NCI-H748 (cell line): ENCODE measurements around the gene NFIA.
"Not testable (repeated sequence)": the region's sequence is repeated elsewhere in the genome, so short reads cannot be mapped to it uniquely, and the experiment has no call there.

Experiments
- DNase-seq: peaks from one replicate; lab custom pipeline; 2025; ENCODE audit not compliant: unreplicated experiment; lab: John Stamatoyannopoulos, UW

Gene NFIA

DNA sequence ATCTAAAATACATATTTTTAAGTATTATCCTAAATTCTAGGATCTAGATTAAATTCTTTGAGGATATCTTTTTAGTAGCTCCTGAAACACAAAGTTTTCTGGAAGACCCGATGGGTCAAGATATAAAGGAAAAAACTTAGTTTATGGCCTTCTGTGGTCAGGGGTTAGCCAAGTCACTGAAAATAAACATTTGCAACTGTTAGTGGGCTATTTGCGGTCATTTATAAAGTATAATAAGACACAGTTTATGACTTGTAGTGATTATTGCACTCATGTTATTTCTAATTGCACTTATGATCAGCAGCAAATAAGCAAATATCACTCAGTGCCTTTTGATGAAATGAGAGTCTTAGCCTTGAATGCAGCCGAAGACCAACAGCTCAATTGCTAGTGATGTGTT lies 183.3 kb downstream of the NFIA start:
- no peak for DNase-seq

DNA sequence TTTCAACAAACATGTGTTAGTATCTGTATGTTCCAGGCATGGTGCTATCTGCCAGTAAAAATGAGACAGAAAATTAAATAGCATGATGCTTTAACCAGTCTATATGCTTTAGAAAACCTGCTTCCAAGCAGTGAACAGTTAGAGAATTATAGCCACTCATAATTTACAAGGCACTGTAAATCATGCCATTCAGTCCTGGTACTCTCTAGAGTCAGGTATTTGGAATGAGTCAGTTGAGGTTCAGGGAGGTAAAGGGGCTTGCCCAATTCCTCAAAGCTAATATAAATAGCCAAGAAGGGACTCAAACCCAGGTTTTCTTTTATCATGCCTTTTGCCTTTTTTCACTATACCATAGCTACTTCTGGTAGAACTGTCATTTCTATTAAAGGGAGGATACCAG lies 184.4 kb downstream of the NFIA start:
- no peak for DNase-seq

GRCh38 chr1:61268546-61269240 lies 186.3 kb downstream of the NFIA start:
- DNase-seq: peak; percentile 12

DNA sequence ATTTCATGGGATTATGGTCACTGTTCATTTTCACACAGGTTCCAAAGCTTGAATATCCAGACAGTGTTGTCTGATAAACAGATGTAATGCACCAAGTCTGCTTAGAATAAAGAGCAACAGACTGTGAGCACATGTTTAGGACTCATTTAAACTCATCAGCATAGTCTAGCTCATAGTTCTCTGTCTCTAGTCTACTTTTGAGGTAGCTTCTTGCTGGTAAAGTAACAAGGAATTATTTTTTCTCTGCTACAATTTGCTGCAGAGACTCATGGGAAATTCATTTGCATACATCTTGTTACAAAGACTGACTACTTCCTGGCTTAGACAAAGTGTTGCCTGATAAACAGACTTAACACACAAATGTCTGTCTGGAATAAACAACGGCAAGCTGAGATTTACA lies 187.2 kb downstream of the NFIA start:
- DNase-seq: no peak

DNA sequence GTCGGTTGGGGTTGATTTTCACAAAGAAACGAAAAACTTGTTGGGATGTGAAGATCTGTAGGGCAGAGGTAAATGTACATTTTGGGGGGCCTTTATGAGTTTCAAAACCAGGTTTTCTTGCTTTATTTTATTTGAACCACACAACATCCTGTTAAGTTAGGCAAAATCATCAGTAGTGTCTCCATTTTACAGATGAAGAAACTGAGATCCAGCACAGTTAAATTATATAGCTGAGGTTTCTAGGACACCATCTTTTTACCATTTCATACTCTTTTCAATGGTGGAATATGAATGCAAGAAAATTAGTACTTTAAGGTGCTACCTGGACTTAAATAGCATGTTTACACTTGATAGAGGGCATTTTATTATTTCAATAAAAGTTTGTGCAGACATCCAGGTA lies 187.7 kb downstream of the NFIA start:
- no peak for DNase-seq

- no peak for DNase-seq
Observed at GRCh38 chr1:61270761-61271411, 188.5 kb downstream of the NFIA start.

DNA sequence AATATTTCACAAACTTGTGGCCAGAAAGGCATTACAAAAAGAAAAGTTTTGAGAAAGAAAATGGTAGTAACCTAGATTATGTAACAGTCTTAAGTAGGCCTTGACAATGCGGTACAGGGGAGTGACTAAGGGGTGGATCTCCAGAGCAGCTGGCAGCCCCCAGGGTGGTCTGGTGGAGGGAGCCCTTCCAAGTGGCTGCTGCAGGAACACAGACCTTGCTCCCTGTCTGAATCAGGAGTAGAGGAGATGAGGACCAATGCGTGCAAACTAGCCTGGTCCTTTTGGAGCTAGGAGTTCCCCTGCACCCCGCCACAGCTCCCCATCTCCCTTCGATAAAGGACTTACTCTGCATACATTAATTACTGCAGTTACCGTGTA lies 189.0 kb downstream of the NFIA start:
- no peak for DNase-seq

DNA sequence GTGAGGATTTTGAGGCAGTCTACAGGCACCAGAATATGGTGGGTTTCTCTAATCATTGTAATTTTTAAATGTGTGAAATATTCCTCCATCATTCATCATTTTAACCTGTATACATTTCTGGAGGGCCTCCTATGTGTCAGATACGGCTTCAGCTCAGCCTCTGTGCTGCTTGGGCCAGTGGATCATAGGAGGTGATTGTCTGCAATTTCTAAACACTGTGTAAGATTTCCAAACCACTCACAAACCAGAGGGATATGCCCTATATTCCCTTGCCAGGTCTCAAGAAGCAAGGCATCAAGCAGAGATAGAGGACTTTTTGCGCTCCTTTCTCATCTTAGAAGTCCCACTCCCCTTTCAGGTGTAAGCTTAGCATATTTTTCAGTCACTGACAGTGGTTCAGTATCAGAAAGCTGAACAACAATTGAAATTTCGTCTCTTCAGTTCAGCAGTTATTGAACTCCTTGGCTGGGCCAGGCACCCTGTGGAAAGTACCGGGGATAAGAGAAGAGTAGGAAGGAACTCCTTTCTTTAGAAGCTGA lies 190.9 kb downstream of the NFIA start:
- DNase-seq: no peak

DNA sequence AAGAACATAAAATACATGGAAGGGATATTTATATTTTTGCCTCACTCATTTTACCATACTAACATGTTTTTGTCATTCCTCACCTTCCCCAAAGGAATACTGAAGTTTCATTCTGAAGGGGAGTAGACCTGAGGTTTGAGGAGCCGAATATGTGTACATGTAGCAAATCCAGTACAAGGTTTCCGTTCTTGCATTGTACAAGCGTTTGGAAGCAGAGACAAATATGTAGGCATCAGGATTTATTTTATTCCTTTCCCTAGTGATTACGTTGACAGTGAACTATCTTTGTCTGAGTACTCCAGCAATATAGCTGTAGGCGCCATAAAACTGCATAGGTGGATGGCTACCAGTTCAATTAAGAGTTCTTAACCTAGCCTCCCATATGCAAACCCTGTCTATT lies 191.5 kb downstream of the NFIA start:
- no peak for DNase-seq

DNA sequence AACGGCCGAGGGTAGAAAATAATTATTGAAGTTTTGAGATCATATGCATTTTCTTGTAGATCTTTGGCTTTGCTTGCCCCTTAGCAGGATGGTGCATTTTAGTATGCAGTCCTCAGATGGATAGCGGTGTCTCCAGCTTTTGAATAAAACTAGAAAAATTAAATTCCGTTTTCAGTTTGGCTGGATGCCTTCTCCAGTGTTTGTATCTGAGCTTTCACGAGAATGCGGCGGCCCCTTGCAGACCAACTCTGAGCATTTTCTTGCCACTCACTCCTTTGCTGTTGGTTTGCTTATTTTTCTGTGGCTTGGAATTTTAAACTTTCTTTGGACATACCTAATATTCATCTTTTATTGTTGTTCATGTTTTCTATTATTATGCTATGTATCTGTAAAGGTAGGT lies 192.6 kb downstream of the NFIA start:
- DNase-seq: no peak

DNA sequence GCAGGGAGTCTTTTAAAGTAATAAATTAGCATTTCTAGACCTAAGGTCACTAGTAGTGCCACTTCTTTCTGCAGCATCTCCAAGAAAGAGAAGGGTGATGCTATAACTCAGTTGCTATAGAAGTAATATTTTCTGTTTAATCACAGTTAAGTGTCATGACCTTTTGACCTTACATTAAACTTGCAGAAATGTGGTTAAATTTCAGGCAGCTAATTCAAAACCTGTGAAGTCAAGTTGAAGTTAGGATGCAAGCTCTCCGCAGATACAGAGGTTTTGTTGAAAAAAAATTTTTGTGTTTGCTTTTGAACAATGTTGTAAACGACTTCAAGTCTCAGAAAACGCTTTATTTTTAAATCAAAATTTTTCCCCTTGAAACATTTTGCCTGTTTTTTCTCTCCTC lies 193.9 kb downstream of the NFIA start:
- DNase-seq: no peak

GRCh38 chr1:61277121-61277690 lies 194.8 kb downstream of the NFIA start:
- no peak for DNase-seq

DNA sequence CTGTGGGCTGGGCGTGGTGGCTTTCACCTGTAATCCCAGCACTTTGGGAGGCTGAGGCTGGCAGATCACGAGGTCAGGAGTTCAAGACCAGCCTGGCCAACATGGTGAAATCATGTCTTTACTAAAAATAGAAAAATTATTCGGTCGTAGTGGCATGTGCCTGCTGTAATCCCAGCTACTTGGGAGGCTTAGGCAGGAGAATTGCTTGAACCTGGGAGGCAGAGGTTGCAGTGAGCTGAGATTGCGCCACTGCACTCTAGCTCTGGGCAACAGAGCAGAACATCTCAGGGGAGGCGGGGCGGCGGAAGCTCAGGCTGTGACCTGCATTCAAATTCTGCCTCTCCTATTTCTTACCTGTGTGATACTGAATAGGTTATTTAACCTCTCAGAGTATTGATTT lies 196.1 kb downstream of the NFIA start:
- not testable (repeated sequence) for DNase-seq

DNA sequence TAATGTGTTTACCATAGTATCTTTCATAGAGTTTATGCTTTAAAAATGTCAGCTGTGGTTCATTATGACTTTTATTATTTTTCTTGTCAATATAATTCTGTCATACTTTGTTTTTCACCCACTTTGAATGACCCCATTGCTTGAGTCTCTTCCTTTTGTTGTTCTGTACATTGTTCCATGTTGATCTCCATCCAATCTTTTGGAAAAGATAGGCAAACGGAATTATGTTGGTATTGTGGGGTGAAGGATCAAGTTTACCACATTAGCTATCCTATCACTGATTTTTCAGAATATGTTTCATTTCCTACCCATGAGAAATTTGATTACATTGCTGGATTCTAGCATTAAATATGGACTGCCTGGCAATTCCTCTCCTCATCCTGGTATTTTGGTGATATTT lies 196.6 kb downstream of the NFIA start:
- no peak for DNase-seq

- no peak for DNase-seq
Observed at GRCh38 chr1:61279570-61279969, 197.2 kb downstream of the NFIA start.

- DNase-seq: no peak
Observed at GRCh38 chr1:61280452-61280851, 198.1 kb downstream of the NFIA start.

GRCh38 chr1:61282387-61282786 lies 200.0 kb downstream of the NFIA start:
- DNase-seq: no peak

- DNase-seq: no peak
Observed at GRCh38 chr1:61284248-61284854, 202.0 kb downstream of the NFIA start.

DNA sequence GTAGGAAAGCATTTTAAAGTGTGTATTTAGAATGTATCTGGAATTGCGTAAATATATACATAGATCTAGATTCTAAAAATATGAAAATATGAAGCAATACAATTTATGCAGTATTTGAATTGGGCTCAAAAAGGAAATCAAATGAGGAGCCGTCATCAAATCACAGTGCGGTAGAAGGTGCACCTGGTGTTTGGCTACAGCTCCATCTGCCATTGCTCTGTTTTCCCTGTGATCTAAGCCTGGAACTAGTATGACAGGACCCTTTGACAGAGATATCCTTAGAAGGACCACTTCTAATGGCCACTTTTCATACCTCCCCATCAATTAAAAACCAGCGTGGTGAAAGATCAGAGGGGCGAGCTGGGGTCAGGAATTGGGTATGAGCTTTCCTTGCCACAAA lies 202.6 kb downstream of the NFIA start:
- DNase-seq: no peak

GRCh38 chr1:61285371-61285885 lies 203.1 kb downstream of the NFIA start:
- no peak for DNase-seq

GRCh38 chr1:61287014-61287413 lies 204.7 kb downstream of the NFIA start:
- no peak for DNase-seq

- DNase-seq: no peak
Observed at GRCh38 chr1:61287734-61288133, 205.4 kb downstream of the NFIA start.
